HG03521 (cell line): Measurements from ENCODE around the gene NCKIPSD.

Source experiments
- ATAC-seq: cut with Tn5 transposase; IDR thresholded peaks from one replicate; pipeline ENCODE4 v1.9.1; 2021; ENCODE audit warnings: mild to moderate bottlenecking, moderate library complexity; ENCODE audit not compliant: unreplicated experiment

The NCKIPSD gene

GRCh38 chr3:48628277-48629017 is 57.3 kb downstream of the NCKIPSD start:
- ATAC-seq: no peak

GRCh38 chr3:48625600-48625999 is 60.1 kb downstream of the NCKIPSD start:
- ATAC-seq: no peak

- ATAC-seq: no peak
Measured at GRCh38 chr3:48624767-48625166, 60.9 kb downstream of the NCKIPSD start.

GRCh38 chr3:48623851-48624547 is 61.7 kb downstream of the NCKIPSD start:
- no peak for ATAC-seq
